Measurements from ENCODE around the gene GNG7.

- TF ChIP-seq HDAC2 (IDR thresholded peaks at IDR 0.05) (no peak), POLR2AphosphoS5 (IDR thresholded peaks at IDR 0.05; ENCODE audit: low read length) (no peak)
These were observed 201.6 kb downstream of the GNG7 start for GRCh38 chr19:2500841-2501261.

All from GM12878 (cell line).